Neural progenitor cell (in vitro differentiated cells): ENCODE measurements around the gene CACNA2D4. TPM values are rescaled to one million over a fixed set of nuclear protein-coding genes. Genes with fewer than 3 reads are reported as not detected.

Experiments
- DNase-seq: peaks from one replicate; pipeline ENCODE4 v3.0.0-alpha.2; 2016; ENCODE audit warnings: low spot score
- H2AFZ ChIP-seq: fragments of 200-600 bp; sonication (generic); replicated peaks from 2 replicates; pipeline ENCODE4 v1.6.1; 2016; ENCODE audit warnings: antibody characterized with exemption
- H3F3A ChIP-seq: fragments of 200-600 bp; sonication (generic); 2 replicates; pipeline ENCODE4 v1.6.1; 2016; ENCODE audit warnings: antibody characterized with exemption, low read depth
- H3K27ac ChIP-seq: fragments of 200-600 bp; sonication (generic); 2 replicates; pipeline ENCODE4 v1.5.1; 2016; ENCODE audit warnings: mild to moderate bottlenecking
- H3K27me3 ChIP-seq: fragments of 200-600 bp; sonication (generic); 2 replicates; pipeline ENCODE4 v1.6.1; 2016; ENCODE audit warnings: mild to moderate bottlenecking, moderate library complexity
- H3K36me3 ChIP-seq: fragments of 200-600 bp; sonication (generic); 2 replicates; pipeline ENCODE4 v1.5.1; 2016
- H3K4me1 ChIP-seq: fragments of 200-600 bp; sonication (generic); 2 replicates; pipeline ENCODE4 v1.6.1; 2016; ENCODE audit warnings: mixed run types
- H3K4me2 ChIP-seq: fragments of 200-600 bp; sonication (generic); 2 replicates; pipeline ENCODE4 v1.6.1; 2016
- H3K4me3 ChIP-seq: fragments of 200-600 bp; sonication (generic); 2 replicates; pipeline ENCODE4 v1.5.1; 2016
- H3K79me2 ChIP-seq: fragments of 200-600 bp; sonication (generic); 2 replicates; pipeline ENCODE4 v1.6.1; 2016; ENCODE audit warnings: low read depth
- H3K9ac ChIP-seq: fragments of 200-600 bp; sonication (generic); 2 replicates; pipeline ENCODE4 v1.6.1; 2016
- H3K9me3 ChIP-seq: fragments of 200-600 bp; sonication (generic); 2 replicates; pipeline ENCODE4 v1.5.1; 2016; ENCODE audit warnings: low read depth
- H4K20me1 ChIP-seq: fragments of 200-600 bp; sonication (generic); 2 replicates; pipeline ENCODE4 v1.6.1; 2016; ENCODE audit warnings: low read depth
- H3K27ac Mint-ChIP-seq: 3 replicates; pipeline ENCODE4 v1.8.0; 2021; ENCODE audit warnings: mixed read lengths
- H3K27me3 Mint-ChIP-seq: 2 replicates; pipeline ENCODE4 v1.8.0; 2022; ENCODE audit warnings: low read depth, mild to moderate bottlenecking, inconsistent platforms, moderate library complexity, mixed read lengths; ENCODE audit not compliant: insufficient read depth
- H3K36me3 Mint-ChIP-seq: 3 replicates; pipeline ENCODE4 v1.8.0; 2021; ENCODE audit warnings: mixed read lengths
- H3K4me1 Mint-ChIP-seq: 3 replicates; pipeline ENCODE4 v1.8.0; 2021; ENCODE audit warnings: mixed read lengths
- H3K4me3 Mint-ChIP-seq: 3 replicates; pipeline ENCODE4 v1.8.0; 2021; ENCODE audit warnings: mild to moderate bottlenecking, moderate library complexity, mixed read lengths
- H3K9me3 Mint-ChIP-seq: 3 replicates; pipeline ENCODE4 v1.8.0; 2020; ENCODE audit warnings: mixed read lengths
- CTCF ChIP-seq: fragments of 200-600 bp; sonication (generic); IDR thresholded peaks from 2 replicates; pipeline ENCODE4 v1.5.1; 2017; ENCODE audit warnings: antibody characterized with exemption, mild to moderate bottlenecking
- EZH2 ChIP-seq: fragments of 200-600 bp; sonication (generic); IDR thresholded peaks from 2 replicates; pipeline ENCODE4 v1.6.1; 2017; ENCODE audit warnings: antibody characterized with exemption, mild to moderate bottlenecking, moderate library complexity
- EZH2phosphoT487 ChIP-seq: fragments of 200-600 bp; sonication (generic); IDR thresholded peaks from 2 replicates; pipeline ENCODE4 v1.6.1; 2017; ENCODE audit warnings: antibody characterized with exemption
- total RNA-seq: library from RNA; depleted of rRNA; stranded (reverse); fragments of >200 nt; gene quantifications from 2 replicates; pipeline ENCODE4 v1.2.3, GENCODE V29; 2015; ENCODE audit warnings: low replicate concordance

Gene CACNA2D4
- total RNA-seq, result 3.0 and 8.5 TPM in 2 replicates

- peaks cover 20% of the 10 kb centered on the region for H3F3A ChIP-seq
- H3K4me2 ChIP-seq, result peak within 1 kb of the TSS; percentile 72
- Mint-ChIP-seq H3K4me1 (peaks cover 58% of the 10 kb centered on the region), H3K27me3 (peaks cover 20% of the 10 kb centered on the region), H3K4me3 (peak within 1 kb of the TSS; percentile 57), H3K36me3 (peaks cover 2% of the 10 kb centered on the region), H3K9me3 (no peaks in the 10 kb centered on the region), H3K27ac (peak within 1 kb of the TSS; percentile 96)
- H3K27me3 ChIP-seq, result no peaks in the 10 kb centered on the region
- TF ChIP-seq EZH2phosphoT487 (no peak), EZH2 (no peak), CTCF (no peak)
- H3K9me3 ChIP-seq, result no peaks in the 10 kb centered on the region
- H3K9ac ChIP-seq, result no peak within 1 kb of the TSS
- H3K4me3 ChIP-seq, result peak within 1 kb of the TSS; percentile 24
- peaks cover 42% of the 10 kb centered on the region for H3K4me1 ChIP-seq
- peak within 1 kb of the TSS; percentile 75 for H3K27ac ChIP-seq
- no peaks in the 10 kb centered on the region for H4K20me1 ChIP-seq
- H2AFZ ChIP-seq, result peak within 1 kb of the TSS; percentile 77
- H3K36me3 ChIP-seq, result no peaks in the 10 kb centered on the region
- H3K79me2 ChIP-seq, result no peaks in the 10 kb centered on the region
- DNase-seq, result peak; percentile 89
Observed at GRCh38 chr12:1918081-1918883, at the start of gene CACNA2D4. Gene CACNA2D4 (minus strand): TSS chr12:1918652. CDS start chr12:1918473, 179 bp downstream.

DNA sequence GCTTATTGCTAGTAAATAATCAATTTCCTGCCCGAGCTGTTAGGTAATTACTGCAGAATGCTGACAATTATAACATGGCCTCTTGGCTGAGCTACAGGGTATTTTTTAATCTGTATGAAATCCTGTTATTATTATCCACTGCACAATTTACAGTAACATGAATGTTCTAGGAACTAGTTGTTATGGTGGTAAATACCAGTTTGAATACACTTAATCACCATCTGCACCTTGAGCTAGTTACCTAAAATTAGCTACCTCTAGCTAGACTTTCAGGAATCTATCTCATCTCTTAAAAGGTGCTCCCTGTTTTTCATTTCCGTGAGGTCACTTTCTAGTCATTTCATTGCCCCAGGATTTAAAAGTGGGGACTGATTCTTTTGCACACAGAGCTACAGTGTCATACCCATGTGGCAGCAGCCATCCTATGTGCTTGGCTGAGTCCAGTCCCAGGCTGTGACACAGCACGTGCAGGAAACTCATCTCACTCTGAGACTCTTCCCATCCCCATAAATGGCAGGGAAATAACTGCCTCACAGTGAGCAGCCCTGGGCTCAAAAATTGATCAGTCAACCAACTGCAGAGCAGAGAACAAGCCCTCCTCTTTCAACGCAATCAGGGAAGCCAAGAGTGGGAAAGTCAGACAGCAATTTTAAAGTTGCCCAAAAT is 48.2 kb upstream of the CACNA2D4 start:
- no peak overlapping the region for H3K9ac ChIP-seq
- H4K20me1 ChIP-seq, result peaks cover 7% of the 10 kb centered on the region
- no peak overlapping the region for H3K4me2 ChIP-seq
- H3K4me3 ChIP-seq, result no peak overlapping the region
- TF ChIP-seq CTCF (no peak), EZH2phosphoT487 (no peak), EZH2 (no peak)
- DNase-seq, result no peak
- H3K36me3 ChIP-seq, result peaks cover 9% of the 10 kb centered on the region
- H3K27me3 Mint-ChIP-seq, result no peaks in the 10 kb centered on the region
- peaks cover 7% of the 10 kb centered on the region for H3K36me3 Mint-ChIP-seq
- H3K27ac Mint-ChIP-seq, result no peak overlapping the region
- H3K9me3 ChIP-seq, result no peaks in the 10 kb centered on the region
- H3K4me3 Mint-ChIP-seq, result no peak overlapping the region
- H3K79me2 ChIP-seq, result no peaks in the 10 kb centered on the region
- H2AFZ ChIP-seq, result no peak overlapping the region
- H3F3A ChIP-seq, result no peaks in the 10 kb centered on the region
- H3K27me3 ChIP-seq, result no peaks in the 10 kb centered on the region
- H3K4me1 ChIP-seq, result no peaks in the 10 kb centered on the region
- peak overlapping the region; percentile 35 for H3K27ac ChIP-seq
- no peaks in the 10 kb centered on the region for H3K9me3 Mint-ChIP-seq
- H3K4me1 Mint-ChIP-seq, result peaks cover 14% of the 10 kb centered on the region

DNA sequence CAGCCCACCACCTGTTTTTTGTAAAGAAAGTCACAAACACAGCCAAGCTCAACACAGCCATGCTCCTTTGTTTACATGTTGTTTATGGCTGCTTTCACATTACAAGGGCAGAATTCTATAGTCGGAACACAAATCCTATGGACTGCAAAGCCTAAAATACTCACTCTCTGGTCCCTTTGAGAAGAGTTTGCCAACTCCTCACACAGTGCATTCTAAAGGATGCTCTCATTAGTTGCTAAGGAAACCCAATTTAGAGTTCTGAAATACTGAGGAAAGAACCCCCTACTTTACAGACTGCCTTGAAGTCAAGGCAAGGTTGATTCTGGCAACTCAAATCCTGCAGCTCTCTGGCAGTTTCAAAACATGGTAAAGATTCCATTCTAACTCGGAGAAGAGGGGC is 47.5 kb upstream of the CACNA2D4 start:
- Mint-ChIP-seq H3K4me1 (peaks cover 14% of the 10 kb centered on the region), H3K27me3 (no peaks in the 10 kb centered on the region), H3K4me3 (no peak overlapping the region), H3K36me3 (peaks cover 12% of the 10 kb centered on the region), H3K9me3 (no peaks in the 10 kb centered on the region), H3K27ac (no peak overlapping the region)
- Histone ChIP-seq H3F3A (no peaks in the 10 kb centered on the region), H3K4me2 (no peak overlapping the region), H3K4me3 (no peak overlapping the region), H3K36me3 (peaks cover 9% of the 10 kb centered on the region), H3K4me1 (no peaks in the 10 kb centered on the region), H3K27me3 (no peaks in the 10 kb centered on the region), H3K9ac (no peak overlapping the region), H3K9me3 (no peaks in the 10 kb centered on the region), H3K79me2 (no peaks in the 10 kb centered on the region), H3K27ac (no peak overlapping the region), H2AFZ (no peak overlapping the region), H4K20me1 (peaks cover 3% of the 10 kb centered on the region)
- TF ChIP-seq EZH2phosphoT487 (no peak), EZH2 (no peak), CTCF (no peak)
- DNase-seq, result no peak
